ENCODE results near the gene DDX19B.
A peak's percentile ranks its signal among the peaks of the same experiment; 100 is the strongest.

The DDX19B gene

DNA sequence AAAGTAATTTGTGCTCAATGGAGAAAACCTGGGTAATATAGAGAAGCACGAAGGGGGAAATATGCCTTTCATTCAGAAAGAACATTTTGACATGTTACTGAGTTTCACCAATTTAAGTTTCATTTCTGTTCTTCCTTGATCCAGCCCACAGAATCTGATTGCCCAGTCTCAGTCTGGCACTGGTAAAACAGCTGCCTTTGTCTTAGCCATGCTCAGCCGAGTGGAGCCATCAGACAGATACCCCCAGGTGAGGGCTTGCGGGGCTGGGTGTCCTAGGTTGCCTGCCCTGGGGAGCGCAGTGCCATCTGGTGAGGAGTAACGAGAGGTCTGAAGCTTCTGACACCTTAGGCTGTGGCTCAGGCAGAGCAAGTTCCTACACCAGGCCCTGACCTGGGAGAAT is 65.4 kb downstream of the DDX19B start:
- DNase-seq = no peak

DNA sequence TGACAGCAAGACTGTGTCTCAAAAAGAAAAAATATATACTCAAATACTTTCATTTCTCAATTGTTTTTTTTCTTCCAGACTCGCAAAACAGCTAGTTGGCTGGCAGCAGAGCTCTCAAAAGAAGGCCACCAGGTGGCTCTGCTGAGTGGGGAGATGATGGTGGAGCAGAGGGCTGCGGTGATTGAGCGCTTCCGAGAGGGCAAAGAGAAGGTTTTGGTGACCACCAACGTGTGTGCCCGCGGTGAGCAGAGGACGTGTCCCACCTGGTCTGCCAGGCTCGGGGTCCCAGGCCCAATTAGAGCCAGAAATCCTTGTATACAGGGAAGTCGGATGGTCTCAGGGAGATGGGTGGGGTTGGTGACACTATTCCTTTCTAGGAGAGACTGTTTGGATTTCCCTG is 71.2 kb downstream of the DDX19B start:
- DNase-seq = peak; percentile 52

DNA sequence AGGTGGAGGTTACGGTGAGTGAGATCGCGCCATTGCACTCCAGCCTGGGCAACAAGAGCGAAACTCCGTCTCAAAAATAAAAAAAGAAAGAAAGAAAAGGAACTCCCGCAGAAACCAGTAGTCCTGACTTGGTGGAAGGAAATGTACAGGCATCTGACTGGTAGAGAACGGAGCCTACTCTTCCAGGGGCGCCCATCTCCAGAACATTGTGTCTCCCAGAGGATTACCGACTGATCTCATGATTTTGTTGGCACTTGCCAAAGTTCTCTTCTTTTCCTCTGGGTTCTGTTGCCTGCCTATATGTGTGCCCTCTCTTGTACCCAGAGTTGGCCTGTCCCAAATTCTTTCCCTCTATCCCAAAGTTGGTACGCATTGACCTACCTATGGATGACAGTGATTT is 71.9 kb downstream of the DDX19B start:
- DNase-seq = no peak

DNA sequence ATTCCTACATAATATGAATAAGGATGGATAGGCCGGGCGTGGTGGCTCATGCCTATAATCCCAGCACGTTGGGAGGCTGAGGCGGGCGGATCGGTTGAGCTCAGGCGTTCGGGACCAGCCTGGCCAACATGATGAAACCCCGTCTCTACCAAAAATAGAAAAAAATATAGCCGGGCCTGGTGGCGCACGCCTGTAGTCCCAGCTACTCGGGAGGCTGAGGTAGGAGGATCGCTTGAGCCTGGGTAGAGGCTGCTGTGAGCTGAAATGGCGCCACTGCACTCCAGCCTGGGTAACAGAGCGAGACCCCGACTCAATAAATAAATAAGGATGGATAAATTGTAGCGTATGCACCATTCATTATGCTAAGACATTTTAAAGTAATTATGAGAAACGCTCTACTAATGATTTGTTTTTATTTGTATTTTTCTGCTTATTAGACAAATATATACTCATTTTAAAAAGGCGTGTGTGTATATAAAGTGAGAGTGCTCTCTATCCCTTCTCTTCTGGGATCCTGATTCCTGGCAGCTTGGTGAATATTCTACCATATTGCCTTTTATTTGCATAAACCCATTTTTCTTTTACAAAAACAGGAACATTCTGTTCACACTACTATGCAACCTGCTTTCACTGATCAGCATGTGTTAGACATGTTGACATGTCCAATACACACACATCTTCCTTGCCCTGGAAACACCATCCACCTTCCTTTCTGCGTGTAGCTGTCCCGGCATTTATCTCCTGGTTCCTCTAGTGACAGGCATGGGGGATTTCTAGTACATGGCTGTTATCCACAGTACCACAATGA is 74.1 kb downstream of the DDX19B start:
- no peak for DNase-seq

DNA sequence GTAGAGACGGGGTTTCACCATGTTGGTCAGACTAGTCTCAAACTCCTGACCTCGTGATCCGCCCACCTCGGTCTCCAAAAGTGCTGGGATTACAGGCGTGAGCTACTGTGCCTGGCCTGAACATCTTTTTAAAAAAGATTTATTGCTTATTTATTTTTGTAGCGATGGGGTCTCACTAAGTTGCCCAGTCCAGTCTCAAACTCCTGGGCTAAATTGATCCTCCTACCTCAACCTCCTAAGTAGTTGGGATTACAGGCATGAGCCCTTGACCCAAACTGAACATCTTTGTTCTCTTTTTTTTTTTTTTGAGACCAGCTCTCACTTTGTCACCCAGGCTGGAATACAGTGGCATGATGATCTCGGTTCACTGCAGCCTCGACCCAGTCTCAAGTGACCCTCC is 75.2 kb downstream of the DDX19B start:
- DNase-seq = no peak

DNA sequence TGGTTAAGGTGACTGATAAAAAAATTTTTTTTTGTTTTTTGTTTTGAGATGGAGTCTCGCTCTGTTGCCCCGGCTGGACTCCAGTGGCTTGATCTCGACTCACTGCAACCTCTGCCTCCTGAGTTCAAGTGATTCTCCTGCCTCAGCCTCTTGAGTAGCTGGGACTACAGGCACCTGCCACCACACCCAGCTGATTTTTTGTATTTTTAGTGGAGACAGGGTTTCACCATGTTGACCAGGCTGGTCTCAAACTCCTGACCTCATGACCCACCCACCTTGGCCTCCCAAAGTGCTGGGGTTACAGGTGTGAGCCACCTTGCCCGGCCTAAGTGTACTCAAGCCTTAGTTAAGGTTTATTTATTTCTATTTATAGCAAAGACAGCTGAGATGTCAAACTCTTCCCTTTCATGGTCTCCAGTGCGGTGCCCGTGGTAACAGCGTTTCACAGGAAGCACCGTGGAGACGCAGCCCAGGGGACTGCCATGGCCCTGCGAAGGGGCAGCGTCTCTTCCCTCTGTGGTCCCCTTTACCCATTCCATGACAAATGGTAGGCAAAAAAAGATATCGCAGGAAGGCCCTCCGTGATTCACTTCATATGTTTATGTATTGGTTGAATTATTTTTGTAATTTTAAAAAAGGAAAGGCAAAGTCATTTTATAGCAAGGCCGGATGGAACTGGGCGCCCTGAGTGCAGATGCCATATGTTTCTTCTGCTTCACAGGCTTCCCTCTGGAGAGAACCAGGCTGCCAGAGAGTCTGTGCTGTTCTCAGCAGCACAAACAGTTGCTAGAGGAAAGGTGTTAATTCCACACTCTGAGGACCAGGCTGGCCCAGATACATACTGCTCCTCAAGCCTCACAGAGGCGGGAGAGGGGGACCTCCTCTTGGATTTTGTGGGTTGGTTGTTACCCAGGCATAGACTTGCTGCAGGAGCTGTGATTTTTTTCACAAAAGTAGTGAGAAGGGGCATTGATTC is 76.9 kb downstream of the DDX19B start:
- DNase-seq = no peak

GRCh38 chr16:70377782-70378181 is 78.8 kb downstream of the DDX19B start:
- DNase-seq = no peak

GRCh38 chr16:70378869-70379493 is 80.0 kb downstream of the DDX19B start:
- no peak for DNase-seq

DNA sequence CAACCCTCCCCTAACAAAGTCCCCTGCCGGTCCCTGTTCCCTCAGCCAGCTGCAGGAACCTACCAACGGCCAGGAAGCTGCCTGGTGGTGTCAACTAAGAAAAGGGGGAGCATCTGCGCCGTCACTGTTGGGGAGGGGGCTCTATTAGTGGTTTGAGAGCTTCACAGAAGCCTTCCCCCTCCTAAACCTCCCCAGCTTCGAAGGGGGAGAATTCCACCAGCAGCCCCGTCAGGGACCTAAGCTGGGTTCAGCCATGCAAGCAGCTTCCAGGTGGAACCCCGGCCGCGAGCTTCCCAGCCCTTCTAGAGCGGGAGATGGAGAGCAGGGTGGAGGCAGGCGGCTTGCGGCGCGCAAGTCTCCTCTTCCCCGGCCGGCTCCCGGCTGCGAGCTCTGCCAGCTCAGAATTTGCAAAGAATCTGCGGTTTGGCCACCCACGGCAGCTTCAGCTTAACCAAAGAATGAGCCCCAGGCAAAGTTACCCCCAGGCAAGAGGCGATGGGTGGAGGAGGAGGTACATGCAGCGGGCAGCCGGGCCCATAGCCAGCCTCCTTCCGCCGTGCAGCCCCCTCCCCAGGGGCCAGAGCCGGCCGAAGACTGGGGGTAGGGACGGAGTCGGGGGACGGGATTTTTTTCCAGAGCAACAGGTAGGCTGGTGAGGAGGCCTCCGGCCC is 81.4 kb downstream of the DDX19B start:
- peak; percentile 91 for DNase-seq

GRCh38 chr16:70380919-70381603 is 82.1 kb downstream of the DDX19B start:
- DNase-seq = peak; percentile 98

DNA sequence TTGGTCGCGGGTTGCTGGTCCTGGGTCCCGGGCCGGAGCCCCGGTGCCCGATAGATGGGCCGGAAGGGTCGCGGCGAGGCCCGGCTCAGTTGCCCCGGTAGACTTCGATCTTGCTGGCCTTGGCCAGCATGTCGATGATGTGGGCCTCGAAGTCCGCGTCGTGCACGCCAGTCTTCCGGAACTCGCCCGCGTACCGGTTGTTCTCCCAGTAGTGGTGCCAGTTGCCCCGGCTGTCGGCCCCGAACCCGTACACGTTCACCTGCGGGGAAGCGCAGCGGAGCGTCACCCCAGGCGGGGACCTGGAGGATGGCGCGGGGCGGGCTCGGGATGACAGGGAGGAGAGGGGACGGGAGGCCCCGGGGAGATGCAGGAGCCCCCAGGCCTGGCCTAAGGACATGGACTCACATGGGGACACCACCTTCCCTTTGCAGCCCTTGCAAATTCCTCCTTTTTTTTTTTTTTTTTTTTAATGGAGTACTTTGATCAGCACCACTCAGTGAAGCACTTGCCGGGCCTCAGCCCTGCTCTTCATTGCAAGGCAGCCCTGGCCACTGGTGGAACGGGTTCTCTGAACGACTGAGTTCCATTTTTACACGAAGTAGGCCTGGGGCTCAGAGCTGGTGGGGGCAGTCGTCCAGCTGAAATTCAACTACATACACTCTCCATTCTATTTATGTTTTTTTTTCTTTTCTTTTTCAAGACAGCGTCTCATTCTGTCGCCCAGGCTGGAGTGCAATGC is 82.8 kb downstream of the DDX19B start:
- no peak for DNase-seq

DNA sequence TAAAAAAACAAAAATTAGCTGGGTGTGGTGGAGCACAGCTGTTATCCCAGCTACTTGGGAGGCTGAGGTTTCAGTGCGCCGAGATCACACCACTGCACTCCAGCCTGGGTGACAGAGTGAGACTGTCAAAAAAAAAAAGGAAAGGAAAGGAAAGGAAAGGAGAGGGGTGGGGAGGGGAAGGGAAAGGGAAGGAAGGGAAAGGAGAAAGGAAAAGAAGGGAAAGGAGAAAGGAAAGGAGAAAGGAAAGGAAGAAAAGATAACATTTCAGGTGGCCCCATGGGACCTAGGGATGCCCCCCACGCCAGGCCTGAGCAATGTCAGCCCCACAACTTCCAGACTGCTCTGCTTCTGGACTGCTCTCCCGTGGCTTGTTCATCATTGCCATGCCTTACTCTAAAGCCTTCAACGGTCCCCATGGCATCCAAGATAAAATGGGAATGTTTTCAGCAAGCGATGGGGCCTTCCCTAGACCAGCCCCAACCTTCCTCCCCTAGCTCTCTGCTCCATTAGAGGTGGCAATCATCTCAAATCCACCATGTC is 84.5 kb downstream of the DDX19B start:
- DNase-seq = no peak
